Hematopoietic multipotent progenitor cell treated with erythropoietin and hydrocortisone succinate and interleukin-3 and kit ligand, for 15 days (in vitro differentiated cells): ENCODE data around the gene LGR4.

ENCODE experiments used
- DNase-seq: peaks from one replicate; pipeline ENCODE4 v3.0.0-alpha.2; 2015; ENCODE audit warnings: low spot score

The LGR4 gene

GRCh38 chr11:27427183-27427980, 45.2 kb downstream of the LGR4 start:
- no peak for DNase-seq

DNA sequence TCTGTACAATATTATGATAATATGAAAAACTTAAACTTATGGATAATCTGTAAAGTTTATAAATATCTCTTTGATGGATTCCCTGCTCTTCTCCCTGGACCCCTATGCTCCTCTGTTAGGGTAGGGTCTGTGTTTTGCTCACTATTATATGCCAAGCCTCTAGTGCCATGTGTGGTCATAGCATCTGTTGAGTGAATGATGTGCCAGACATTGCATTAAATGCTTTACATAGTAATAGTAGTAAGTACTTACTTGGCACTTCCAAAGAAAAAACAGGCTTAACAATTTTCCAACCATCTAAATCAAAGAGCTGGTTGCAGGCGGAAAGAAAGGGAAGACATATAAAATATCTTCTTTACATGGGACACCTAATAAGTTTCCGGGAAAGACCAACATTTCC, 46.8 kb downstream of the LGR4 start:
- DNase-seq: no peak

GRCh38 chr11:27423125-27423524, 49.5 kb downstream of the LGR4 start:
- DNase-seq: no peak

GRCh38 chr11:27421819-27422494, 50.6 kb downstream of the LGR4 start:
- DNase-seq: no peak

DNA sequence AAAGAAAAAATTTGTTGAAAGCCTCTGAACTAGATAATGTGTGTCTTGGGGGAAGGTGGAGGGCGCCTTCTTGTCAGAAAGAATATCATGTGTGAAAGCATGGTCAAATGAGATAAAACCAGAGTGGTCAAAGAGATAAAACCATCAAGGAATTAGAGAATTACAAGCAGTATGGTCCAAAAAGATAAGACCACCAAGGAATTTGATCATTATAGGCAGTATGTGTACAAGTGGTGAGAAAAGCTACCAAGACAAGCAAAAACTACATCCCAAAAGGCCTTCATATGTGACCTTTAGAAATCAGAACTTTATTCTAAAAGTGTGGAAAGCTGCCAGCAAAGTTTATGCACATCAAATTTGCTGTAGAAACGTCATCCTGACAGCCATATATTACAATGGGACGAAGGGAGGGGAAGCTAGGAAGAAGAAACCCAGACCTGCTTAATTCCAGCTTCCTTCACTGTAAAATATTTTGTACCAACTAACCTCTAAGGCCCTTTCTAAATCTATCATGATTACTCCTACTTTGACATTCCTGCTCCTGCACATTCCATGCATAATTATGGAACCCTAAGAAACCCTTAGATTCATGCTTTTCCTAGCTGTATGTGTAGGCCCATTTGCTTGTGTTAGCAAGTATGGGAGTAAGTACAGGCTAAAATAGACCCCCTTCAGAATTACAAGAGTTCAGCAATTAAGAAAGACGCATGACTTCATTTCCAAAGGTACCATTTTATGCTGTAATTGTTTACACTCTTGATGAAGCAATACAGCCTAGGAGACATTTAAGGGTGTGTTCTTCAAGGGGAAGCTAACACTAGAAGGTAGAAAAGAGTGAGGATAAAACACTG, 51.6 kb downstream of the LGR4 start:
- DNase-seq: peak; percentile 77

DNA sequence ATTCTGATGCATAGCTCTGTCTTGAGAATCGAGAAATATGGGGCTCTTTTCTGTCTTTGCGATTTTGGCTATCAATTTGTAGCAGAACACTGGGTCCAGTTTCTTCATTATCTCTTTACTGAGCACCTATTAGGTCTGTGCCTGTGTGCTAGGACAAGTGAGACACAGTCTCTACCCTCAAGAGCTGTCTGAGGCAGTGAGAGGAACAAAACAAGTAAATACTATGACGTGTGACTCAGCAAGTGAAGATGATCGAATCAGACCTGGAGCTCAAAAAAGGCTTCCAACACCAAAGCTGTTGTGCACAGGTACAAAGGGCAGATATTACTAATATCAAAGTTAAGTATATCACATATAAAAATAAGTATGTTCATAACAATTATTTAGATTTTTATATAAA, 52.4 kb downstream of the LGR4 start:
- DNase-seq: peak; percentile 64

GRCh38 chr11:27418356-27418755, 54.2 kb downstream of the LGR4 start:
- DNase-seq: no peak

- no peak for DNase-seq
Observed at GRCh38 chr11:27416568-27417176, 55.9 kb downstream of the LGR4 start.

DNA sequence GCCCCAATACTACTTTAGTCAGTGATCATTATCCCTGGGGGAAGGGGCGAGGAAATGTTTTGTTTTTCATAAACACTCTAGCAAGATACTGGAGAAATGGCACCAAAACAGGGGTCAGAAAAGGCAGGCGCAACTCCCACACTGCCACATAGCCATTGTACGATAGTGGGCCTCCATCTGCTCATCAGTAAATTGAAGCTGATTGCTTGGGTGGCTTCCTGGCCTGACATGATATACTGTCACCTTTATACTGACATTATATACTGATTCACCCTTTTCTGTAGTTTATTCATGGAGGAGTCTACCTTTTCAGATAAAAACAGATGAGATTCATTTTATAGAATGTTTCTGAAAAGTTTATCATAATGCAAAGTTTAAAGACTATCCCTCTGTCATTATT, 57.9 kb downstream of the LGR4 start:
- DNase-seq: no peak

DNA sequence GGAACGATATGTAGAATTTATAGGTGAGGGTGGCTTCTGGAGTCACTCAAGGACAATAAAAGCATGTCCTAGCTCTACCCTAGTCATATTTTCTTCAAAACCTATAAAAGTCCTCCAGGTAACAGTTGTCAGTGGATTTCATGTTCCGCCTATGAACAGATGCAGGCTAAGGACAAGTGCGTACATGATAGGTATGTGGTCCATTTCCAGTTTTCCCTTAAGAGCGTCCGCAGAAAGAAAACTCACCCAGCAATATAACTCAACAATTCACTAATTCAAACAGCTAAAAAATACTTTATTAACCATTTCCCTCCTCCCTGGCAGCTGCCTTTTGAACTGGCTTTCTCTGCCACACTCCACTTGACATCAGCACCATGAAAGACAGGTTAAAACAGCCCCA, 59.4 kb downstream of the LGR4 start:
- no peak for DNase-seq

DNA sequence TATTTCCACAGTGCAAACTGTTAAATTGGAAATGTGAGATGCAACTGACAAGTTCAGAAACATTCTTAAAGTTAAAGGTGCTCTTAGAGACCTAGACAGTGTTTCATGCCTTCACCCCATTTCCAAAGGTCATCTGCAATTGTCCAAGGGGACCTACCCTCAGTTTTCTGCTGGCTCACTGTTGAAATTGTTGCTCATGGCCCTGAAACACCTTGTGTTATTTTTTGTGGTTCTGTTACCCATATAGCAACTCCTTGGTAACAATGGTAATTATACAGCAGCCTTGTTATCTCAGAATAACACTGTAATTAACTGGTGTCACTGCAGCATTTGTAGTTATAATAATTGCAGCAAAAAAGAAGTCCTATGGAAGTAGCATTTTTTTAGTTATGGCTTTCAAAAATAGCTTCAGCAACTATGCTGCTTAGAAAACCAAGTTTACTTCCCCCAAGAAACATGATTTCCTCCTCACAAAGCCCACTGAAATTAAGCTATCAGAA, 60.3 kb downstream of the LGR4 start:
- no peak for DNase-seq

DNA sequence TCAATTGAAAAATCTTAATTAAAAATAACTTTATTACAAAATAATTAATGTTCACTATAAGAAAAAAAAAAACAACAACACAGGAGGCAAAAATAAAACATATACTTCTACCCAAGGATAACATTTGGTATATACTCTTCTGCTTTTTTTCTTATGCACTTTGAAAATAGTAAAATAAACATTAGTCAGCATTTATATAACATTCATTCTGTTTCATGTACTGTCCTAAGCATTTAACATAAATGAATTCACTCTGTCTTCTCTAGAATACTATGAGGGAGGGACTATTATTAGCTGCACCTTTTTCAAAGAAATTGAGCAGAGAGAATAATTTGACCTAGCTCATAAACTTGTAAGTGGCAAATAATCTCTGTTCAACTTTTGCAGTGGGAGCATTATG, 61.3 kb downstream of the LGR4 start:
- DNase-seq: no peak

GRCh38 chr11:27410272-27410671, 62.3 kb downstream of the LGR4 start:
- DNase-seq: no peak

- no peak for DNase-seq
Observed at GRCh38 chr11:27409742-27410141, 62.8 kb downstream of the LGR4 start.

GRCh38 chr11:27409049-27409448, 63.5 kb downstream of the LGR4 start:
- DNase-seq: no peak

DNA sequence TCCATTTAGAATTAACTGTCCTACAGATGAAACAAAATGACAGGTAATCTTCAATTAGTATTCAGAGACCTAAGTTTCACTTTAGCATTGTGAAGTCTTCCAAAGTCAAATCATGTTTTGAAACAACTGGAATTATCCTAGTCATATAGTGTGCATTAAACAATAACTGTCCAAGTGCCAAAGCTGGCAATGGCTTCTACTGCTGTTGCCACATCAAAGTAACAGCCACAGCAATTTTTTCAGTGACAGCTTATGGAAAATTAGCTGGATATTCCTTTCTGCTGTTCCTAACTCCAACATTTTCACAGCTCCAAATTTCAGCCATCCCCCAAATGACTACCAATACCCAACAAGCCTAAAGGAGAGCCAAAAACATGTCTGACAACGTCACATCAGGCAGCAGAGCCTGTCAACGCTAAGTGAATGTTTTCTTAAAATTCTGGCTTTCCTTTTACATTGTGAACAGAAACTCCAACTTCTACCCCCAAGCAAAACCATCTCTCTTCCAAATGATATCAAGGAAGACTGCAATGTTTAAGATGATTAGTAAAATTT, 64.3 kb downstream of the LGR4 start:
- DNase-seq: no peak

DNA sequence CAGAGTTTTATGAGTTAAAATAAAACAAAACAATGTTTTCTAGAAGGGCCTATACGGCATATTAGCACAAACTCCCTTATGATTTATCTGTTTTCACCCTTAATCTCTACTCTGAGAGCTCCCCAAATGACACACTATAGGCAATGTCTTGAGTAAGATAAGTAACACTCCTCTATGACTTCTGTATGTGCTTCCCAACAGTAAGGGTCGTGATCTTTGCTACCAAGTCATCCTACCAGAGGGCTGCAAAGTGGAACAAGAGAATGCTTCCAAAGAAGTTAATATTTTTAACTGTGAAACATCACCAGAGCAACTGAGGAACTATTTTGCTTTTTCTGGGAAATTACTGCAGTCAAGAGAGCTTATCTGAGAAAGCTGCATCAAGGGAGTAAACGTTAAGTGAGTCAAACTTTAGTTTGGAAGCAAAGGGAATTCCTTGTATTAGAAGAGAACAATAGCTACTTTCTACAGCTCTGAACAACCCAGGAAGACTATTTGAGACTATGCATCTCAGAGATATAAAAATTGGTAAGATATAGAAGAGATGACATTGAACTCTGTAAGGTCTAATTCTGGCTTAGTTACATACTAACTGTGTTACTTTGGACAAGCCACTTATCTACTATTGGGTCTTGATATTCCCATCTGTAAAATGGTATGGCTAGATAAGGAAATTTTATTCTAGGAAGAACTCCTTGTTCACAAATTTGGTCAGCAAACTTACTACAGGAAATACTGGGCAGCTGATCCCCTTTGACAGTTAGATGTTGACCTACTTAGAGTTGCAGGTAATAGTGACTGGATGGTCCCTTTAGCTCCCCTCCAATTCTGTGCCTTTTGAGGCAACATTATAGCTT, 65.9 kb downstream of the LGR4 start:
- peak; percentile 39 for DNase-seq

GRCh38 chr11:27405134-27405533, 67.5 kb downstream of the LGR4 start:
- DNase-seq: no peak

DNA sequence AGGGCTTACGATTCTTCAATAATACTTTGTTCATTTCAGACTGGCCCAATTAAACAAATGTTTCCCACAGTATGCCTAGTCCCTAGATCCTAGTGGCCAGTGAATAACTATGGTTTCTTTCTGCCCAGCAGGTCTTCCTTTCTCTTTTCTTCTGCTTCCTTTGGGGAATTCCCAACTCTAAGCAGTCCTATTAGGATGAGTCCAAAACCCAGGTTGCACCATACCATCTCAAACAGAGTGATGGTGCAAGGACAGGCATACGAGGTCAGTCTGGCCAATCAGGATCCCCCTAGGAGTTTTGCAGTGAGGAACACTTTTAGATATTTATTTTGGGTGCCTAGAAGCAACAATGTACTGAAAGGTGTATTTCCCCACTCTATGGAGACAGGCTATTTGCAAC, 68.2 kb downstream of the LGR4 start:
- DNase-seq: no peak

DNA sequence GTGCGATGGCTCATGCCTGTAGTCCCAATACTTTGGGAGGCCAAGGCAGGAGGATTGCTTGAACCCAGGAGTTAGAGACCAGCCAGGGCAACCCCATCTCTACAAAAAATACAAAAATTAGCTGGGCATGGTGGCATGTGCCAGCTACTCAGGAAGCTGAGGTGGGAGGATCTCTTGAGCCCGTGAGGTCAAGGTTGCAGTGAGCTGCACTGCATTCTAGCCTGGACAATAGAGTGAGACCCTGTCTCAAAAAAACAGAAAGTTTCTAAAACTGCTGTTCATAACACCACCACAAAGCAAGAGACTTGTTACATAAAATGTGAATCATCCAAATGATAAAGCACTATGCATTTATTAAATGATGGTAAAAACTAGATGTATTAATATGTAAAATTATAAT, 69.4 kb downstream of the LGR4 start:
- DNase-seq: no peak

DNA sequence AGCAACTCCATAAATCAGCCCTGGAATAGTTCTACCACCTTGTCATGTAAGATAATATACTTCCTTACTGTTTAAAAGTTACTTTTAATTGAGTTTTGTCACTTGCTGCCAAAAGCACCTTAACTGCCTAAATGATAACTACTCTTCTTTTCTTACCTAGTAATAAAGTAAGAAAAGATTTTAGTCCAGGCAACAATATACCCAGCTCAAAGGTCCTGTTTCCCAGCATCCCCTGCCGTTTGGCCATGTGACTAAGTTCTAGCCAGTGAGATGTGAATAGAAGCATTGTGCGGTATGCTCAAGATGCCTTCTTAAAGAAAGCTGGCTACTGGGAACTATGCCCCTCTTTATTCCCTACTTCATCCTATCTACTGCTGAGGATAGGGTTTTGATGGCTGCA, 70.1 kb downstream of the LGR4 start:
- no peak for DNase-seq
